ENCODE results near the gene NFKBIB.

NFKBIB gene

GRCh38 chr19:38904581-38905539 lies 5.1 kb downstream of the NFKBIB start:
- no peak for DNase-seq

GRCh38 chr19:38905620-38906019 lies 5.9 kb downstream of the NFKBIB start:
- no peak for DNase-seq

- DNase-seq = no peak
These were observed 7.5 kb downstream of the NFKBIB start for GRCh38 chr19:38907227-38907626.

GRCh38 chr19:38907670-38908069 lies 7.9 kb downstream of the NFKBIB start:
- DNase-seq = no peak

GRCh38 chr19:38908911-38909310 lies 9.1 kb downstream of the NFKBIB start:
- DNase-seq = no peak

GRCh38 chr19:38910488-38910887 lies 10.7 kb downstream of the NFKBIB start:
- DNase-seq = no peak

- DNase-seq = no peak
These were observed 11.7 kb downstream of the NFKBIB start for GRCh38 chr19:38911388-38912001.

- no peak for DNase-seq
These were observed 13.1 kb downstream of the NFKBIB start for GRCh38 chr19:38912600-38913514.

GRCh38 chr19:38913958-38914357 lies 14.2 kb downstream of the NFKBIB start:
- no peak for DNase-seq

GRCh38 chr19:38915329-38916321 lies 15.9 kb downstream of the NFKBIB start:
- DNase-seq = no peak

GRCh38 chr19:38917516-38917915 lies 17.7 kb downstream of the NFKBIB start:
- DNase-seq = no peak

- DNase-seq = no peak
These were observed 18.2 kb downstream of the NFKBIB start for GRCh38 chr19:38917921-38918491.

- DNase-seq = no peak
These were observed 18.8 kb downstream of the NFKBIB start for GRCh38 chr19:38918526-38918925.

GRCh38 chr19:38919837-38920601 lies 20.2 kb downstream of the NFKBIB start:
- DNase-seq = no peak

GRCh38 chr19:38920602-38921419 lies 21.0 kb downstream of the NFKBIB start:
- no peak for DNase-seq

GRCh38 chr19:38921420-38922274 lies 21.9 kb downstream of the NFKBIB start:
- DNase-seq = no peak

- DNase-seq = no peak
These were observed 22.7 kb downstream of the NFKBIB start for GRCh38 chr19:38922482-38922881.

Data from amygdala (tissue), 56 donors.